ENCODE measurements around the gene AMER2.
A peak's percentile ranks its signal among the peaks of the same experiment; 100 is the strongest.

Gene AMER2

GRCh38 chr13:25171517-25172302 is at the start of gene AMER2:
Gene AMER2 (minus strand): TSS chr13:25172288. CDS start chr13:25171619, 669 bp downstream.
- DNase-seq: no peak

- no peak for DNase-seq
Measured at GRCh38 chr13:25218019-25218418, 45.9 kb upstream of the AMER2 start.

- peak; percentile 26 for DNase-seq
Measured at GRCh38 chr13:25217023-25217885, 45.2 kb upstream of the AMER2 start.

GRCh38 chr13:25215253-25215575 is 43.1 kb upstream of the AMER2 start:
- DNase-seq: no peak

GRCh38 chr13:25214491-25215252 is 42.6 kb upstream of the AMER2 start:
- peak; percentile 5 for DNase-seq

- no peak for DNase-seq
Measured at GRCh38 chr13:25213715-25214114, 41.6 kb upstream of the AMER2 start.

GRCh38 chr13:25210842-25211569 is 38.9 kb upstream of the AMER2 start:
- DNase-seq: no peak

GRCh38 chr13:25207291-25207810 is 35.3 kb upstream of the AMER2 start:
- DNase-seq: no peak

GRCh38 chr13:25204863-25205262 is 32.8 kb upstream of the AMER2 start:
- DNase-seq: no peak

- no peak for DNase-seq
Measured at GRCh38 chr13:25203127-25203740, 31.1 kb upstream of the AMER2 start.

GRCh38 chr13:25200783-25201182 is 28.7 kb upstream of the AMER2 start:
- no peak for DNase-seq

- DNase-seq: no peak
Measured at GRCh38 chr13:25198647-25199046, 26.6 kb upstream of the AMER2 start.

- DNase-seq: no peak
Measured at GRCh38 chr13:25196971-25197370, 24.9 kb upstream of the AMER2 start.

GRCh38 chr13:25192936-25193335 is 20.8 kb upstream of the AMER2 start:
- DNase-seq: no peak

GRCh38 chr13:25192489-25192888 is 20.4 kb upstream of the AMER2 start:
- no peak for DNase-seq

GRCh38 chr13:25192052-25192451 is 20.0 kb upstream of the AMER2 start:
- no peak for DNase-seq

- no peak for DNase-seq
Measured at GRCh38 chr13:25190771-25191170, 18.7 kb upstream of the AMER2 start.

- DNase-seq: no peak
Measured at GRCh38 chr13:25190256-25190655, 18.2 kb upstream of the AMER2 start.

GRCh38 chr13:25187596-25187995 is 15.5 kb upstream of the AMER2 start:
- DNase-seq: no peak

- no peak for DNase-seq
Measured at GRCh38 chr13:25186187-25186586, 14.1 kb upstream of the AMER2 start.

GRCh38 chr13:25181597-25181996 is 9.5 kb upstream of the AMER2 start:
- no peak for DNase-seq

Measured in NCI-H226 (cell line).